WERI-Rb-1 (cell line): ENCODE data around the gene LHPP.
A peak's percentile ranks its signal among the peaks of the same experiment; 100 is the strongest.

Experiments used
- DNase-seq: peaks from one replicate; pipeline ENCODE4 v3.0.0-alpha.2; 2020
- H3K27ac ChIP-seq: fragments of 250-450 bp; sonication (Bioruptor Pico); 2 replicates; pipeline ENCODE4 v1.5.1; 2020; ENCODE audit warnings: mild to moderate bottlenecking, moderate library complexity
- H3K27me3 ChIP-seq: fragments of 250-450 bp; sonication (Bioruptor Pico); 2 replicates; pipeline ENCODE4 v1.5.1; 2021; ENCODE audit warnings: mild to moderate bottlenecking, low read depth, moderate library complexity; ENCODE audit not compliant: insufficient read depth, severe bottlenecking
- H3K36me3 ChIP-seq: fragments of 250-450 bp; sonication (Bioruptor Pico); 2 replicates; pipeline ENCODE4 v1.5.1; 2020; ENCODE audit warnings: mild to moderate bottlenecking, moderate library complexity
- H3K4me3 ChIP-seq: 2 replicates; pipeline ENCODE4 v1.5.1; 2011; ENCODE audit warnings: low read depth, mild to moderate bottlenecking, control low read depth, low read length
- H3K9me3 ChIP-seq: fragments of 250-450 bp; sonication (Bioruptor Pico); 2 replicates; pipeline ENCODE4 v1.5.1; 2021; ENCODE audit warnings: mild to moderate bottlenecking, moderate library complexity; ENCODE audit not compliant: severe bottlenecking
- CTCF ChIP-seq: IDR thresholded peaks from 2 replicates; pipeline ENCODE4 v1.5.1; 2011; ENCODE audit warnings: low read depth, mild to moderate bottlenecking, control low read depth, inconsistent platforms, low read length

The LHPP gene

GRCh38 chr10:124602646-124603365, 141.2 kb downstream of the LHPP start:
- Histone ChIP-seq H3K9me3 (no peaks in the 10 kb centered on the region), H3K27me3 (no peaks in the 10 kb centered on the region), H3K27ac (no peak overlapping the region), H3K36me3 (no peaks in the 10 kb centered on the region), H3K4me3 (no peak overlapping the region)
- TF ChIP-seq CTCF: no peak
- peak; percentile 50 for DNase-seq

GRCh38 chr10:124603376-124604213, 142.0 kb downstream of the LHPP start:
- no peak for TF ChIP-seq CTCF

GRCh38 chr10:124604214-124605000, 142.8 kb downstream of the LHPP start:
- no peak overlapping the region for H3K4me3 ChIP-seq
- H3K27ac ChIP-seq: no peak overlapping the region
- no peak for TF ChIP-seq CTCF

More at GRCh38 chr10:124603376-124604213, 142.0 kb downstream of the LHPP start:
- peak overlapping the region; percentile 41 for H3K27ac ChIP-seq
- no peaks in the 10 kb centered on the region for H3K27me3 ChIP-seq
- H3K36me3 ChIP-seq: no peaks in the 10 kb centered on the region
- DNase-seq: no peak
- no peaks in the 10 kb centered on the region for H3K9me3 ChIP-seq
- H3K4me3 ChIP-seq: no peak overlapping the region

GRCh38 chr10:124605001-124605370, 143.4 kb downstream of the LHPP start:
- TF ChIP-seq CTCF: no peak
- no peak for DNase-seq
- H3K27ac ChIP-seq: no peak overlapping the region
- H3K36me3 ChIP-seq: no peaks in the 10 kb centered on the region
- H3K27me3 ChIP-seq: no peaks in the 10 kb centered on the region
- no peak overlapping the region for H3K4me3 ChIP-seq
- H3K9me3 ChIP-seq: no peaks in the 10 kb centered on the region

More at GRCh38 chr10:124604214-124605000, 142.8 kb downstream of the LHPP start:
- H3K36me3 ChIP-seq: no peaks in the 10 kb centered on the region
- DNase-seq: no peak
- H3K27me3 ChIP-seq: no peaks in the 10 kb centered on the region
- no peaks in the 10 kb centered on the region for H3K9me3 ChIP-seq

GRCh38 chr10:124605481-124605855, 143.8 kb downstream of the LHPP start:
- no peak for TF ChIP-seq CTCF
- no peaks in the 10 kb centered on the region for H3K27me3 ChIP-seq
- H3K36me3 ChIP-seq: no peaks in the 10 kb centered on the region
- no peak for DNase-seq
- no peak overlapping the region for H3K4me3 ChIP-seq
- H3K9me3 ChIP-seq: no peaks in the 10 kb centered on the region
- H3K27ac ChIP-seq: no peak overlapping the region
